PC-3 (cell line): ENCODE results near the gene ERBB4. TPM values are rescaled to one million over a fixed set of nuclear protein-coding genes. Genes with fewer than 3 reads are reported as not detected.

Source experiments
- ATAC-seq: fragments of 200-7000 bp; cut with Tn5 transposase; 2 replicates; pipeline ENCODE4 v1.9.1; 2020; ENCODE audit warnings: mild to moderate bottlenecking, moderate library complexity
- BruUV-seq: library from RNA; stranded (reverse); fragments of 400-500 nt; replicated peaks from 2 replicates; lab custom pipeline; 2021; lab: Mats Ljungman, UMichigan
- CTCF ChIA-PET: fragments of 300-600 bp; sonication (Branson Sonifier 250); formaldehyde crosslinking; loops from one replicate; lab custom pipeline; 2022; ENCODE audit warnings: antibody characterized with exemption; lab: Charles Lee
- POLR2A ChIA-PET: fragments of 300-600 bp; sonication (Branson Sonifier 250); formaldehyde crosslinking; loops from one replicate; lab custom pipeline; 2022; ENCODE audit warnings: antibody characterized with exemption; ENCODE audit not compliant: unreplicated experiment; lab: Charles Lee
- DNase-seq: peaks from one replicate; pipeline ENCODE4 v3.0.0-alpha.2; 2015
- H2AFZ ChIP-seq: fragments of 300-600 bp; sonication (generic); 2 replicates; pipeline ENCODE4 v1.6.0; 2016; ENCODE audit warnings: antibody characterized with exemption, low read length
- H3F3A ChIP-seq: fragments of 300-600 bp; sonication (generic); one replicate; pipeline ENCODE4 v1.6.0; 2017; ENCODE audit warnings: antibody characterized with exemption, low read length, control low read depth, mild to moderate bottlenecking; ENCODE audit not compliant: unreplicated experiment
- H3K27ac ChIP-seq: fragments of 300-600 bp; sonication (generic); 2 replicates; pipeline ENCODE4 v1.5.1; 2016; ENCODE audit warnings: mild to moderate bottlenecking, low read length
- H3K27me3 ChIP-seq: fragments of 300-600 bp; sonication (generic); 2 replicates; pipeline ENCODE4 v1.6.1; 2016; ENCODE audit warnings: low read length, mixed read lengths
- H3K36me3 ChIP-seq: fragments of 300-600 bp; sonication (generic); 2 replicates; pipeline ENCODE4 v1.6.1; 2016; ENCODE audit warnings: low read depth, mixed run types, low read length, mixed read lengths
- H3K4me1 ChIP-seq: fragments of 300-600 bp; sonication (generic); 2 replicates; pipeline ENCODE4 v1.5.1; 2016; ENCODE audit warnings: low read length; ENCODE audit not compliant: insufficient read depth
- H3K4me2 ChIP-seq: fragments of 300-600 bp; sonication (generic); 2 replicates; pipeline ENCODE4 v1.6.0; 2016; ENCODE audit warnings: low read length
- H3K4me3 ChIP-seq: fragments of 300-600 bp; sonication (generic); 2 replicates; pipeline ENCODE4 v1.5.1; 2016; ENCODE audit warnings: mild to moderate bottlenecking, low read length, mixed read lengths
- H3K79me2 ChIP-seq: fragments of 300-600 bp; sonication (generic); 2 replicates; pipeline ENCODE4 v1.6.1; 2017; ENCODE audit warnings: low read length, mixed read lengths
- H3K9ac ChIP-seq: fragments of 300-600 bp; sonication (generic); 2 replicates; pipeline ENCODE4 v1.6.0; 2016; ENCODE audit warnings: mild to moderate bottlenecking, low read length
- H3K9me2 ChIP-seq: fragments of 300-600 bp; sonication (generic); replicated peaks from 2 replicates; pipeline ENCODE4 v1.6.1; 2016; ENCODE audit warnings: mixed run types, low read length, mixed read lengths
- H3K9me3 ChIP-seq: fragments of 300-600 bp; sonication (generic); 2 replicates; pipeline ENCODE4 v1.6.1; 2016; ENCODE audit warnings: low read length, mixed read lengths
- H4K20me1 ChIP-seq: fragments of 300-600 bp; sonication (generic); 2 replicates; pipeline ENCODE4 v1.6.1; 2016; ENCODE audit warnings: low read length, mixed read lengths
- CTCF ChIP-seq: fragments of 300-600 bp; sonication (generic); conservative IDR thresholded peaks from 2 replicates; pipeline ENCODE4 v1.5.1; 2017; ENCODE audit warnings: antibody characterized with exemption, low read depth, mild to moderate bottlenecking, low read length
- EZH2 ChIP-seq: fragments of 300-600 bp; sonication (generic); IDR thresholded peaks from one replicate; pipeline ENCODE4 v1.6.1; 2017; ENCODE audit warnings: antibody characterized with exemption, mild to moderate bottlenecking, low read length; ENCODE audit not compliant: unreplicated experiment
- EZH2phosphoT487 ChIP-seq: fragments of 300-600 bp; sonication (generic); IDR thresholded peaks from 2 replicates; pipeline ENCODE4 v1.6.1; 2018; ENCODE audit warnings: mild to moderate bottlenecking, antibody characterized with exemption, low read length, borderline replicate concordance
- intact Hi-C: fragments of 100-400 bp; cut with micrococcal nuclease; formaldehyde crosslinking; loops from 2 replicates; pipeline ENCODE4 v1.9.0; 2023
- total RNA-seq: library from RNA; depleted of rRNA; stranded (reverse); fragments of >200 nt; gene quantifications from 2 replicates; pipeline ENCODE4 v1.2.3, GENCODE V29; 2014

The ERBB4 gene
- total RNA-seq, 1 experiment from 2014 or later: under 0.01 TPM

GRCh38 chr2:212495046-212495445 lies 43.6 kb downstream of the ERBB4 start:
- CTCF ChIA-PET: no interaction called here
- Histone ChIP-seq H3K9me3 (no peaks in the 10 kb centered on the region), H3K36me3 (no peaks in the 10 kb centered on the region), H2AFZ (no peak overlapping the region), H3K27ac (no peak overlapping the region), H3F3A (no peaks in the 10 kb centered on the region), H4K20me1 (no peaks in the 10 kb centered on the region), H3K79me2 (no peaks in the 10 kb centered on the region), H3K9me2 (no peaks in the 10 kb centered on the region), H3K4me3 (no peak overlapping the region), H3K4me1 (no peaks in the 10 kb centered on the region), H3K4me2 (no peak overlapping the region), H3K9ac (no peak overlapping the region), H3K27me3 (no peaks in the 10 kb centered on the region)
- intact Hi-C loops: no loop called here
- POLR2A ChIA-PET: no interaction called here
- TF ChIP-seq EZH2phosphoT487 (no peak), EZH2 (no peak)
- DNase-seq: no peak
- ATAC-seq: no peak
- no TSS peak for BruUV-seq

GRCh38 chr2:212494418-212495020 lies 44.1 kb downstream of the ERBB4 start:
- ATAC-seq: no peak
- ChIA-PET CTCF (no interaction called here), POLR2A (no interaction called here)
- no peaks in the 10 kb centered on the region for H3K4me1 ChIP-seq
- no peaks in the 10 kb centered on the region for H3K27me3 ChIP-seq
- no peaks in the 10 kb centered on the region for H3K79me2 ChIP-seq
- H3K9me2 ChIP-seq: no peaks in the 10 kb centered on the region
- no peaks in the 10 kb centered on the region for H3K36me3 ChIP-seq
- H3F3A ChIP-seq: no peaks in the 10 kb centered on the region
- no peak overlapping the region for H3K9ac ChIP-seq
- H3K4me3 ChIP-seq: no peak overlapping the region
- no TSS peak for BruUV-seq
- H2AFZ ChIP-seq: no peak overlapping the region
- TF ChIP-seq EZH2phosphoT487 (no peak), EZH2 (no peak)
- H3K4me2 ChIP-seq: no peak overlapping the region
- H3K27ac ChIP-seq: no peak overlapping the region
- no peaks in the 10 kb centered on the region for H4K20me1 ChIP-seq
- no peaks in the 10 kb centered on the region for H3K9me3 ChIP-seq
- intact Hi-C loops: no loop called here
- no peak for DNase-seq

GRCh38 chr2:212489719-212490346 lies 48.8 kb downstream of the ERBB4 start:
- DNase-seq: no peak
- no peak overlapping the region for H3K4me3 ChIP-seq
- no peaks in the 10 kb centered on the region for H3K9me3 ChIP-seq
- ChIA-PET CTCF (no interaction called here), POLR2A (no interaction called here)
- no peak overlapping the region for H2AFZ ChIP-seq
- no peak for ATAC-seq
- no TSS peak for BruUV-seq
- no peaks in the 10 kb centered on the region for H3K4me1 ChIP-seq
- no peaks in the 10 kb centered on the region for H4K20me1 ChIP-seq
- no peak overlapping the region for H3K27ac ChIP-seq
- no peaks in the 10 kb centered on the region for H3K79me2 ChIP-seq
- TF ChIP-seq EZH2phosphoT487 (no peak), EZH2 (no peak), CTCF (no peak)
- no peak overlapping the region for H3K4me2 ChIP-seq
- intact Hi-C loops: no loop called here
- no peaks in the 10 kb centered on the region for H3K36me3 ChIP-seq
- no peaks in the 10 kb centered on the region for H3K27me3 ChIP-seq
- no peaks in the 10 kb centered on the region for H3K9me2 ChIP-seq
- H3K9ac ChIP-seq: no peak overlapping the region
- no peaks in the 10 kb centered on the region for H3F3A ChIP-seq
